Esophagus squamous epithelium (tissue), 5 donors: ENCODE results near the gene MRM2. TPM values are rescaled to one million over a fixed set of nuclear protein-coding genes. Genes with fewer than 3 reads are reported as not detected.
A peak's percentile ranks its signal among the peaks of the same experiment; 100 is the strongest.

Experiments used
- DNase-seq: peaks from one replicate; lab custom pipeline; 2025; lab: John Stamatoyannopoulos, UW
- H3K27ac ChIP-seq, 4 donors: fragments of 200-600 bp; sonication (generic); one replicate each; pipeline ENCODE4 v1.5.1; 2016 to 2019; ENCODE audit warnings: mild to moderate bottlenecking in 1 of 4
- H3K27me3 ChIP-seq, 4 donors: fragments of 200-600 bp; sonication (generic); 1 replicate in 3 of 4; 2 replicates in 1 of 4; pipeline versions ENCODE4 v1.5.1 to v1.6.0; 2017 to 2021; ENCODE audit warnings: antibody characterized with exemption in 1 of 4
- H3K36me3 ChIP-seq, 3 donors: fragments of 200-600 bp; sonication (generic); one replicate each; pipeline ENCODE4 v1.5.1; 2016 to 2019
- H3K4me1 ChIP-seq, 3 donors: fragments of 200-600 bp; sonication (generic); one replicate each; pipeline ENCODE4 v1.5.1; 2017 to 2019
- H3K4me3 ChIP-seq, 4 donors: fragments of 200-600 bp; sonication (generic); 1 replicate in 3 of 4; 2 replicates in 1 of 4; pipeline ENCODE4 v1.5.1; 2016 to 2019; ENCODE audit warnings: mild to moderate bottlenecking in 2 of 4, moderate library complexity in 1 of 4
- H3K9me3 ChIP-seq, 3 donors: fragments of 200-600 bp; sonication (generic); one replicate each; pipeline ENCODE4 v1.5.1; 2016 to 2019
- POLR2A ChIP-seq, 4 donors: fragments of 450-650 bp; IDR thresholded peaks; one replicate each; pipeline ENCODE4 v1.6.1; 2017; ENCODE audit warnings: antibody characterized with exemption in 4 of 4, mild to moderate bottlenecking in 4 of 4, moderate library complexity in 3 of 4
- WGBS, 2 donors: methylation state at CpG; one replicate each; pipeline ENCODE4 v1.1.5; 2018; 5-methylcytosine and 5-hydroxymethylcytosine counted together
- intact Hi-C: fragments of 100-400 bp; cut with DNase I; formaldehyde crosslinking; loops from one replicate; pipeline ENCODE4 v1.15.0; 2022
- total RNA-seq, 4 donors: library from RNA; depleted of rRNA; stranded (reverse); fragments of >200 nt; gene quantifications; one replicate each; pipeline ENCODE4 v1.1.0, GENCODE V29; 2016
- TF ChIP-seq, protein P1 (sequence below), 6 experiments: fragments of 450-650 bp in 4 of 6; fragments of 200-600 bp in 2 of 6; sonication (generic) in 2 of 6; IDR thresholded peaks; one replicate each; pipeline ENCODE4 v1.5.1; 2016 to 2019; ENCODE audit warnings: antibody characterized with exemption in 6 of 6, mild to moderate bottlenecking in 4 of 6, moderate library complexity in 4 of 6
- donor health status: DM: yes; HTN: yes; CAD: no.

Gene MRM2
- total RNA-seq, 4 donors from 2014 or later, result 16.8 to 31.5 (median 17.9) TPM

DNA sequence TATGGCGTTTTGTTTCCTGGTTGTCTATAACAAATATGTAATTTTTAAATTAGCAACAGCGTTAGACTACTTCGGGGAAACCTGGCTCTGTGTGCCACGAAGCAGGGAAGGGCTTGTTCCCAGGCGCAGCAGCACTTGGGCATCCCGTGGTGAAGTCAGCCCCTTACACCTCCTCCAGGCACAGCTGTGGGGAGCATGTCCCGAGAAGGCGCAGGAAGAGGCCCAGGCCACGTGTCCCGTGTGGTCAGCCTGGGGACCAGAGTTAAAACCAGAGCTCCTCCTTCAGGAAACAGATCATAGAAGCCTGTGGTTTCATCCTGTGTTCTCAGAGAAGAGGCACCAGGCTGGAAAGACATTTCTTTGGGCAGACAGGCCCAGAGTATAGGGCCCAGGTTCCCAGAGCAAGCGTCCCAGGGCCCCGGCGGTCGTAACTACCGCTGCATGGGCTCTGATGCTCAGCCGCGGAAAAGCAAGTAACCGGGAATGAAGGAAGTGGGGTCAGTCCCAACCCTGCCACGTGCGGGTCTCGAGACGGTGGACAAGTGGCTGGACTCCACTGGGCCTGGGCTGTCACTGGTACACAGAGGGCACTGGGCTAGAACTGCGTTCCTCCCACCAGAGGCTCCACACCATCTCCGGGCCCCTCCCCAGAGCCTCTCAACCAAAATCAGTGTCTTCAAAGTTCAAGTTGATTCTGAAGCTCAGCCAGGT lies 7.1 kb upstream of the MRM2 start:
- Histone ChIP-seq H3K36me3 (peaks cover 0 to 27% (median 0%) of the 10 kb centered on the region in 3 donors), H3K4me1 (peaks cover 0 to 18% (median 7%) of the 10 kb centered on the region in 3 donors), H3K9me3 (no peaks in the 10 kb centered on the region), H3K27ac (peak overlapping the region in 3 of 4 donors; percentile 34 to 69 (median 57)), H3K4me3 (no peak overlapping the region), H3K27me3 (no peaks in the 10 kb centered on the region)
- DNase-seq, result no peak
- TF ChIP-seq POLR2A (IDR thresholded peaks at IDR 0.05), result no peak
- TF ChIP-seq, protein P1, sequence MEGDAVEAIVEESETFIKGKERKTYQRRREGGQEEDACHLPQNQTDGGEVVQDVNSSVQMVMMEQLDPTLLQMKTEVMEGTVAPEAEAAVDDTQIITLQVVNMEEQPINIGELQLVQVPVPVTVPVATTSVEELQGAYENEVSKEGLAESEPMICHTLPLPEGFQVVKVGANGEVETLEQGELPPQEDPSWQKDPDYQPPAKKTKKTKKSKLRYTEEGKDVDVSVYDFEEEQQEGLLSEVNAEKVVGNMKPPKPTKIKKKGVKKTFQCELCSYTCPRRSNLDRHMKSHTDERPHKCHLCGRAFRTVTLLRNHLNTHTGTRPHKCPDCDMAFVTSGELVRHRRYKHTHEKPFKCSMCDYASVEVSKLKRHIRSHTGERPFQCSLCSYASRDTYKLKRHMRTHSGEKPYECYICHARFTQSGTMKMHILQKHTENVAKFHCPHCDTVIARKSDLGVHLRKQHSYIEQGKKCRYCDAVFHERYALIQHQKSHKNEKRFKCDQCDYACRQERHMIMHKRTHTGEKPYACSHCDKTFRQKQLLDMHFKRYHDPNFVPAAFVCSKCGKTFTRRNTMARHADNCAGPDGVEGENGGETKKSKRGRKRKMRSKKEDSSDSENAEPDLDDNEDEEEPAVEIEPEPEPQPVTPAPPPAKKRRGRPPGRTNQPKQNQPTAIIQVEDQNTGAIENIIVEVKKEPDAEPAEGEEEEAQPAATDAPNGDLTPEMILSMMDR (IDR thresholded peaks at IDR 0.05), result peak in 1 of 6 experiments; percentile 8
- intact Hi-C loops, result loop anchor here (10.0 kb wide), 1 partner anchor 106 kb away; the partner anchor contains the start of gene EIF3B
- WGBS, 2 donors, result 22 to 52% methylated on average over 7 to 18 of the region's 24 CpGs

DNA sequence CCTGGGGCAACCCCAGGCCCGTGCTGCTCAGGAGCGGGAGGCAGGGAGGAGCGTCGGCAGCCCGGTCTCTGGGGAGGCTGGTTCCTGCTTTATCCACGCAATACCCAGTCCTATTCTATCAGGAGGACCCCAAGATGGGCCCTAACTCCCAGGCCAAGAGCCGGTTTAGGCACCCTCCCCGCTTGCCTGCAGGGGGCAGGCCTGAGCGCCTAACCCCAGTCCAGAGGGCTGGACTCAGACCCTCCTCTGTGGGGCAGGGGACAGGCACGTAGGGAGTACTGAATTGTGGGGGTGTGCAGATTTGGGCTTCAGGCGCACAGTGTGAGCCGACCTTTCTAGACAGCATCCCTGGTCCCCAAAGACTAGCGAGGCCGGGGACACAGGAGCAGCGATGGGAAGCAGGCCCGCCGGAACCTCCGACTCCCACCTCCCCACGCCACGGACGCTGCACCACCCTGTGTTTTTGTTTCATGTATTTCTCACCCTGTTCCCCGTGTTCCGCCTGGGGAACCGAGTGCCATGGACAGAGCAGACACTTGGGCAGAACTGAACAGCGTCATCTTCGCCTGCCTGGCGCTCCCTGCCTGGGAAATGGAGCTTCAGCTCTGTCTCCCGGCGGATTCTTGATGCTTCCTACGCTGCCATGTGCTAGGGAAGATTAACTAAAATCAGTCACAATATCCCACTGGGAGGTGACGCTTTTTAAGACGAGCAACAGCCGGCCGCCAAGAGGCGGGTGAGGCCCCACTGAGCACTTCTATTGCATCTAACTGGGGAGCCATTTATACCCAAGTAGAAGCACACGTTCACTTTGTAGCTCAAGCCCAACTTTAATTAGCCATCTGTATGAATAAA lies 5.4 kb upstream of the MRM2 start:
- no peaks in the 10 kb centered on the region for H3K9me3 ChIP-seq
- no peak for TF ChIP-seq POLR2A (IDR thresholded peaks at IDR 0.05)
- TF ChIP-seq, protein P1 (IDR thresholded peaks at IDR 0.05), result peak; percentile 26 to 52 (median 34)
- H3K27ac ChIP-seq, result no peak overlapping the region
- WGBS, 2 donors, result 73 to 89% methylated on average over 25 to 27 of the region's 36 CpGs
- no peak overlapping the region for H3K4me3 ChIP-seq
- DNase-seq, result no peak
- intact Hi-C loops, result loop anchor here (10.0 kb wide), 1 partner anchor 107 kb away; the partner anchor contains the start of gene EIF3B
- no peaks in the 10 kb centered on the region for H3K27me3 ChIP-seq
- H3K4me1 ChIP-seq, result peaks cover 7 to 29% (median 7%) of the 10 kb centered on the region in 3 donors
- H3K36me3 ChIP-seq, result peaks cover 0 to 17% (median 0%) of the 10 kb centered on the region in 3 donors

DNA sequence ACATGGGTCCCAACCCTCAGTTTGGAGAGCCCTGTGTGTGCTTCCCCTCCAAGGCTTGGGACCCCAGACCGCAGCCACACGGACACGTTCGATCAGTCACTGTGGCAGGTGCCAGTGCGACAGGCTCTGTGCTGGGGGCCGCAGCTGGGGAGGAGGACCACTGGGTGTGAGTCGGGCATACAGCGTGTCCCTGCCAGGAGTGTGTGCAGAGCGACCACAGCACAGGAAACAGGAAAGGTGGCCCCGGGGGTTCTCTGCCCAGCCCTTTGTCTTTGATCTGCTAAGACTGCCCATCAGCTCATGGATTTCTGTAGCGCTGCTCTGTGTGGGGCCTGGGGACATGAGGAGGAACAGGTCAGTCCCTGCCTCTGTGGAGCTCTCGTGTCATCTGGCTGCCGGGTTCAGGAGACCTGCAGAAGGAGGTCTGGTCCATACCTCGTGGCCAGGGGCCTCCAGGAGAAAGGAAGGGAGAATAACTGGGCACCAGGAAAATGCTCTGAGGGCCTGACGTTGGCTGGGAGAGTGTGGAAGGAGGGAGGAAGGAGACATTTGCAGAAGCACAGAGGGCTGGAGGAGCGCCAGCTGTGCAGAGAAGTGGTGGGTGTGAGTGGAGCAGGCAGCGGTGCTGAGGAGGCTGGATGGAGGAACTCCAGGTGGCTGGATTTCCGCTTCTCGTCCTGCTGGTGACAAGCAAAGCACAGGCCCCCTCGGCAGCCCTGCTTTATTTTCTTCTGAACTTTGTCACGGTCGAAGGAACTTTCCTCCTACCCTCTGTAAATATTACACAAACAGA lies 4.1 kb upstream of the MRM2 start:
- TF ChIP-seq, protein P1 (IDR thresholded peaks at IDR 0.05), result no peak
- no peak for TF ChIP-seq POLR2A (IDR thresholded peaks at IDR 0.05)
- H3K4me3 ChIP-seq, result no peak overlapping the region
- peaks cover 11 to 36% (median 11%) of the 10 kb centered on the region in 3 donors for H3K4me1 ChIP-seq
- DNase-seq, result no peak
- H3K9me3 ChIP-seq, result no peaks in the 10 kb centered on the region
- H3K36me3 ChIP-seq, result peaks cover 0 to 13% (median 0%) of the 10 kb centered on the region in 3 donors
- H3K27ac ChIP-seq, result no peak overlapping the region
- intact Hi-C loops, result loop anchor here (10.0 kb wide), 1 partner anchor 109 kb away; the partner anchor contains the start of gene EIF3B
- 57 to 82% methylated on average over 6 to 12 of the region's 22 CpGs for WGBS, 2 donors
- H3K27me3 ChIP-seq, result no peaks in the 10 kb centered on the region

DNA sequence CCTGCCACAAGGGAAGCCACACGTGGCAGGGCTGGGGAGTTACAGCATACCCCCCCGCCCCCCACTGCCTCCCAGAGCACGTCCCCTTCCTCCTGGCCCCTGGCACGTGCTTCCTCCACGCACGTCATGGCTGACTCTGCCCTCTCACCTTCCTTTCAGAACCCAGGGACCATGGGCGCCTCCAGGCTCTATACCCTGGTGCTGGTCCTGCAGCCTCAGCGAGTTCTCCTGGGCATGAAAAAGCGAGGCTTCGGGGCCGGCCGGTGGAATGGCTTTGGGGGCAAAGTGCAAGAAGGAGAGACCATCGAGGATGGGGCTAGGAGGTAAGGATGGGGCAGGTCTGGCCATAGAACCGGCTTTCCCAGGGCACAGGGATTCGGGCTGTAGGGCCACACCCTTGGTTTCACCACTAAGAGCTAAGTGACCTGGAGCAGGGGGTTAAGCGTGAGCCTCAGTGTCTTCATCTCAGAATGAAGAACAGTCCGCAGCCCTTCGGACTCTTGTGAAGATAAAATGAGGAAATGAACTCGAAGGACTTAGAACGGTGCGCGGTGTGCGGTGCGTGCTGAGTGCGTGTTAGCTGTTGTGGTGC lies 2.5 kb upstream of the MRM2 start:
- intact Hi-C loops, result loop anchor here (10.0 kb wide), 1 partner anchor 110 kb away; the partner anchor contains the start of gene EIF3B
- peaks cover 0 to 4% (median under 1%) of the 10 kb centered on the region in 3 donors for H3K36me3 ChIP-seq
- no peak overlapping the region for H3K4me3 ChIP-seq
- H3K4me1 ChIP-seq, result peaks cover 14 to 44% (median 17%) of the 10 kb centered on the region in 3 donors
- 74 to 95% methylated on average over 12 to 15 of the region's 25 CpGs for WGBS, 2 donors
- H3K9me3 ChIP-seq, result no peaks in the 10 kb centered on the region
- no peak for DNase-seq
- H3K27me3 ChIP-seq, result no peaks in the 10 kb centered on the region
- TF ChIP-seq POLR2A (IDR thresholded peaks at IDR 0.05), result no peak
- TF ChIP-seq, protein P1 (IDR thresholded peaks at IDR 0.05), result no peak
- H3K27ac ChIP-seq, result no peak overlapping the region
